OCI-LY7 (cell line): ENCODE measurements around the gene GSS.

Experiments used
- CTCF ChIP-seq: fragments of 200-600 bp; sonication (generic); conservative IDR thresholded peaks from 2 replicates; pipeline ENCODE4 v1.5.1; 2014; ENCODE audit warnings: mild to moderate bottlenecking, antibody characterized with exemption, low read length, moderate library complexity, mixed read lengths
- EZH2phosphoT487 ChIP-seq: fragments of 200-600 bp; sonication (generic); IDR thresholded peaks from 2 replicates; pipeline ENCODE4 v1.6.1; 2018; ENCODE audit warnings: low read depth, borderline replicate concordance, mild to moderate bottlenecking, mixed run types, antibody characterized with exemption, low read length, moderate library complexity, mixed read lengths

GRCh38 chr20:34916774-34917354 lies 38.7 kb downstream of the GSS start:
- TF ChIP-seq CTCF, result no peak
- TF ChIP-seq EZH2phosphoT487, result no peak
